OCI-LY1 (cell line): ENCODE results near the gene KLKB1.
"Not testable (repeated sequence)": the region's sequence is repeated elsewhere in the genome, so short reads cannot be mapped to it uniquely, and the experiment has no call there.

Experiments used
- H2AFZ ChIP-seq: fragments of 200-600 bp; sonication (generic), shearing (Covaris generic); 2 replicates; pipeline ENCODE4 v1.6.0; 2014; ENCODE audit warnings: antibody characterized with exemption, mild to moderate bottlenecking, low read length
- H3F3A ChIP-seq: fragments of 200-600 bp; sonication (generic), shearing (Covaris generic); 2 replicates; pipeline ENCODE4 v1.6.0; 2014; ENCODE audit warnings: mild to moderate bottlenecking, antibody characterized with exemption, low read length, moderate library complexity; ENCODE audit not compliant: insufficient read depth
- H3K27ac ChIP-seq: fragments of 200-600 bp; sonication (generic); 2 replicates; pipeline ENCODE4 v1.5.1; 2014; ENCODE audit warnings: low read length, mixed run types, mild to moderate bottlenecking, low read depth; ENCODE audit not compliant: poor library complexity, severe bottlenecking
- H3K27me3 ChIP-seq: fragments of 200-600 bp; sonication (generic); 2 replicates; pipeline ENCODE4 v1.6.0; 2014; ENCODE audit warnings: antibody characterized with exemption, mild to moderate bottlenecking, low read length, moderate library complexity; ENCODE audit not compliant: insufficient read depth
- H3K36me3 ChIP-seq: fragments of 200-600 bp; sonication (generic); 2 replicates; pipeline ENCODE4 v1.6.1; 2014; ENCODE audit warnings: mild to moderate bottlenecking, antibody characterized with exemption, low read length, moderate library complexity, mixed read lengths; ENCODE audit not compliant: insufficient read depth
- H3K4me1 ChIP-seq: fragments of 200-600 bp; sonication (generic); 2 replicates; pipeline ENCODE4 v1.5.1; 2014; ENCODE audit warnings: mild to moderate bottlenecking, low read length, moderate library complexity; ENCODE audit not compliant: insufficient read depth, severe bottlenecking
- H3K4me2 ChIP-seq: fragments of 200-600 bp; sonication (generic), shearing (Covaris generic); 2 replicates; pipeline ENCODE4 v1.6.1; 2014; ENCODE audit warnings: low read length
- H3K4me3 ChIP-seq: fragments of 200-600 bp; sonication (generic); 2 replicates; pipeline ENCODE4 v1.5.1; 2014; ENCODE audit warnings: low read length, low read depth, mild to moderate bottlenecking, mixed read lengths; ENCODE audit not compliant: poor library complexity, severe bottlenecking
- H3K79me2 ChIP-seq: fragments of 200-600 bp; shearing (Covaris generic); 2 replicates; pipeline ENCODE4 v1.6.1; 2016; ENCODE audit warnings: mixed run types, low read length, mixed read lengths; ENCODE audit not compliant: insufficient read depth
- H3K9ac ChIP-seq: fragments of 200-600 bp; sonication (generic), shearing (Covaris generic); 2 replicates; pipeline ENCODE4 v1.6.1; 2014; ENCODE audit warnings: mild to moderate bottlenecking, low read length, mixed read lengths
- H3K9me2 ChIP-seq: fragments of 200-600 bp; sonication (generic), shearing (Covaris generic); 2 replicates; pipeline ENCODE4 v1.6.1; 2014; ENCODE audit warnings: low read depth, mild to moderate bottlenecking, low read length, mixed read lengths
- H3K9me3 ChIP-seq: fragments of 200-600 bp; shearing (Covaris generic); 2 replicates; pipeline ENCODE4 v1.6.1; 2014; ENCODE audit warnings: low read length, mixed read lengths
- H4K20me1 ChIP-seq: fragments of 200-600 bp; sonication (generic), shearing (Covaris generic); 2 replicates; pipeline ENCODE4 v1.6.0; 2016; ENCODE audit warnings: mild to moderate bottlenecking, low read length; ENCODE audit not compliant: insufficient read depth
- CTCF ChIP-seq: fragments of 200-600 bp; sonication (generic), shearing (Covaris generic); IDR thresholded peaks from 2 replicates; pipeline ENCODE4 v1.5.1; 2017; ENCODE audit warnings: mild to moderate bottlenecking, antibody characterized with exemption, low read length, moderate library complexity, mixed read lengths
- EZH2 ChIP-seq: fragments of 200-600 bp; sonication (generic), shearing (Covaris generic); IDR thresholded peaks from 2 replicates; pipeline ENCODE4 v1.8.0; 2017; ENCODE audit warnings: borderline replicate concordance, mixed run types, mild to moderate bottlenecking, antibody characterized with exemption, low read length, moderate library complexity, mixed read lengths

Gene KLKB1

GRCh38 chr4:186243331-186243730 lies 16.0 kb downstream of the KLKB1 start:
- no peak for TF ChIP-seq EZH2
- no peak for TF ChIP-seq CTCF
- H3K27me3 ChIP-seq, result no peaks in the 10 kb centered on the region; the same call in 1 of the 2 replicates
- H3K79me2 ChIP-seq, result no peaks in the 10 kb centered on the region
- H4K20me1 ChIP-seq, result no peaks in the 10 kb centered on the region
- no peaks in the 10 kb centered on the region for H3K4me1 ChIP-seq
- no peak overlapping the region for H3K4me3 ChIP-seq
- H3F3A ChIP-seq, result no peaks in the 10 kb centered on the region
- no peaks in the 10 kb centered on the region for H3K36me3 ChIP-seq
- no peak overlapping the region for H2AFZ ChIP-seq
- H3K9ac ChIP-seq, result no peak overlapping the region
- no peaks in the 10 kb centered on the region for H3K9me2 ChIP-seq
- H3K4me2 ChIP-seq, result no peak overlapping the region
- no peaks in the 10 kb centered on the region for H3K9me3 ChIP-seq
- no peak overlapping the region for H3K27ac ChIP-seq

- Histone ChIP-seq H3K27me3 (no peaks in the 10 kb centered on the region), H3K36me3 (no peaks in the 10 kb centered on the region), H3K4me1 (no peaks in the 10 kb centered on the region), H3K4me2 (no peak overlapping the region), H3K4me3 (no peak overlapping the region), H3K9me3 (no peaks in the 10 kb centered on the region), H3K79me2 (no peaks in the 10 kb centered on the region), H3K9me2 (no peaks in the 10 kb centered on the region; the same call in 1 of the 2 replicates), H3K27ac (no peak overlapping the region), H3K9ac (no peak overlapping the region), H3F3A (no peaks in the 10 kb centered on the region), H4K20me1 (no peaks in the 10 kb centered on the region), H2AFZ (no peak overlapping the region)
- TF ChIP-seq EZH2, result no peak
- TF ChIP-seq CTCF, result no peak
Observed at GRCh38 chr4:186244835-186245234, 17.5 kb downstream of the KLKB1 start.

GRCh38 chr4:186247062-186247752 lies 19.9 kb downstream of the KLKB1 start:
- not testable (repeated sequence) for H3K9me2 ChIP-seq, H3K9me3 ChIP-seq, H3K79me2 ChIP-seq, H3F3A ChIP-seq, H3K4me1 ChIP-seq, H3K27ac ChIP-seq, H3K36me3 ChIP-seq, H3K4me3 ChIP-seq, H3K27me3 ChIP-seq, H3K9ac ChIP-seq, H3K4me2 ChIP-seq, H2AFZ ChIP-seq, H4K20me1 ChIP-seq

- no peak overlapping the region for H3K4me2 ChIP-seq
Observed at GRCh38 chr4:186248643-186249042, 21.3 kb downstream of the KLKB1 start.

More at GRCh38 chr4:186248643-186249042, 21.3 kb downstream of the KLKB1 start:
- Histone ChIP-seq H3K27ac (no peak overlapping the region), H3K4me1 (no peaks in the 10 kb centered on the region), H3K9me2 (no peaks in the 10 kb centered on the region; the same call in 1 of the 2 replicates), H3K79me2 (no peaks in the 10 kb centered on the region), H3K9ac (no peak overlapping the region), H4K20me1 (no peaks in the 10 kb centered on the region), H3K4me3 (no peak overlapping the region), H3K27me3 (no peaks in the 10 kb centered on the region), H3K9me3 (no peaks in the 10 kb centered on the region), H3F3A (no peaks in the 10 kb centered on the region), H2AFZ (no peak overlapping the region), H3K36me3 (no peaks in the 10 kb centered on the region)
- TF ChIP-seq CTCF, result no peak
- TF ChIP-seq EZH2, result no peak
